IMR-90 (cell line): ENCODE results near the gene TXK. TPM values are rescaled to one million over a fixed set of nuclear protein-coding genes. Genes with fewer than 3 reads are reported as not detected.

Source experiments
- ATAC-seq: fragments of 200-7000 bp; cut with Tn5 transposase; 2 replicates; pipeline ENCODE4 v1.9.1; 2020; ENCODE audit warnings: low read depth, mild to moderate bottlenecking, moderate library complexity
- BruUV-seq: library from RNA; stranded (reverse); fragments of 400-500 nt; replicated peaks from 2 replicates; lab custom pipeline; 2021; lab: Mats Ljungman, UMichigan
- CTCF ChIA-PET: fragments of 300-600 bp; formaldehyde crosslinking; extraction: SDS; loops from one replicate; lab custom pipeline; 2021; ENCODE audit warnings: antibody characterized with exemption; lab: Yijun Ruan, JAX
- POLR2A ChIA-PET: fragments of 300-600 bp; sonication (Branson Sonifier 250); formaldehyde crosslinking; loops from one replicate; lab custom pipeline; 2022; ENCODE audit warnings: antibody characterized with exemption; ENCODE audit not compliant: unreplicated experiment; lab: Charles Lee
- DNase-seq: peaks from one replicate; pipeline ENCODE4 v3.0.0; 2013
- H2AFZ ChIP-seq: replicated peaks from 2 replicates; pipeline ENCODE3; 2013; ENCODE audit warnings: low read length, mild to moderate bottlenecking; ENCODE audit not compliant: poor library complexity
- H2AK5ac ChIP-seq: 2 replicates; pipeline ENCODE4 v1.6.1; 2013; ENCODE audit warnings: low read depth, low read length, inconsistent platforms
- H2AK9ac ChIP-seq: replicated peaks from 2 replicates; pipeline ENCODE3; 2013; ENCODE audit warnings: mild to moderate bottlenecking, low read depth, low read length, moderate library complexity; ENCODE audit not compliant: poor library complexity
- H2BK120ac ChIP-seq: 2 replicates; pipeline ENCODE4 v1.6.1; 2013; ENCODE audit warnings: low read depth, low read length, inconsistent platforms
- H2BK15ac ChIP-seq: 3 replicates; pipeline ENCODE4 v1.6.1; 2013; ENCODE audit warnings: low read depth, low read length, inconsistent platforms
- H2BK20ac ChIP-seq: 2 replicates; pipeline ENCODE4 v1.6.1; 2013; ENCODE audit warnings: low read depth, mild to moderate bottlenecking, inconsistent platforms, low read length, moderate library complexity
- H2BK5ac ChIP-seq: 2 replicates; pipeline ENCODE4 v1.6.1; 2013; ENCODE audit warnings: mild to moderate bottlenecking, low read depth, low read length, inconsistent platforms; ENCODE audit not compliant: poor library complexity, severe bottlenecking
- H3K14ac ChIP-seq: replicated peaks from 2 replicates; pipeline ENCODE4 v1.6.1; 2013; ENCODE audit warnings: low read depth, low read length, inconsistent platforms
- H3K18ac ChIP-seq: 2 replicates; pipeline ENCODE4 v1.6.1; 2013; ENCODE audit warnings: low read depth, low read length, control low read depth
- H3K23ac ChIP-seq: 2 replicates; pipeline ENCODE4 v1.6.1; 2013; ENCODE audit warnings: low read depth, low read length, inconsistent platforms
- H3K27ac ChIP-seq: 2 replicates; pipeline ENCODE4 v1.5.1; 2013; ENCODE audit warnings: mild to moderate bottlenecking, control low read depth, low read length; ENCODE audit not compliant: insufficient read depth
- H3K27me3 ChIP-seq: 2 replicates; pipeline ENCODE4 v1.6.1; 2013; ENCODE audit warnings: low read length; ENCODE audit not compliant: control insufficient read depth, insufficient read depth
- H3K36me3 ChIP-seq: 2 replicates; pipeline ENCODE4 v1.6.1; 2013; ENCODE audit warnings: low read length, mixed read lengths; ENCODE audit not compliant: control insufficient read depth, insufficient read depth
- H3K4ac ChIP-seq: 2 replicates; pipeline ENCODE4 v1.6.1; 2013; ENCODE audit warnings: low read depth, low read length, inconsistent platforms
- H3K4me1 ChIP-seq: 2 replicates; pipeline ENCODE4 v1.6.1; 2013; ENCODE audit warnings: low read length, mixed read lengths; ENCODE audit not compliant: control insufficient read depth, insufficient read depth
- H3K4me2 ChIP-seq: 2 replicates; pipeline ENCODE4 v1.6.1; 2013; ENCODE audit warnings: low read depth, mild to moderate bottlenecking, control low read depth, low read length, moderate library complexity
- H3K4me3 ChIP-seq: 2 replicates; pipeline ENCODE4 v1.5.1; 2013; ENCODE audit warnings: low read depth, mild to moderate bottlenecking, control low read depth, low read length, moderate library complexity; ENCODE audit not compliant: insufficient read depth
- H3K56ac ChIP-seq: 2 replicates; pipeline ENCODE4 v1.6.1; 2013; ENCODE audit warnings: low read length, inconsistent platforms; ENCODE audit not compliant: insufficient read depth; ENCODE audit errors: extremely low read depth
- H3K79me1 ChIP-seq, 2 experiments: 2 replicates each; pipeline ENCODE4 v1.6.1; 2013; ENCODE audit warnings: low read length in 2 of 2, inconsistent platforms in 1 of 2, low read depth in 1 of 2
- H3K9ac ChIP-seq: 2 replicates; pipeline ENCODE4 v1.6.1; 2013; ENCODE audit warnings: low read depth, low read length, control low read depth
- H3K9me1 ChIP-seq: 2 replicates; pipeline ENCODE4 v1.6.1; 2013; ENCODE audit warnings: low read length, inconsistent platforms; ENCODE audit not compliant: insufficient read depth
- H3K9me3 ChIP-seq: 2 replicates; pipeline ENCODE4 v1.6.1; 2013; ENCODE audit warnings: low read length; ENCODE audit not compliant: control insufficient read depth, insufficient read depth
- H4K20me1 ChIP-seq: 2 replicates; pipeline ENCODE4 v1.6.1; 2013; ENCODE audit warnings: low read length, inconsistent platforms; ENCODE audit not compliant: insufficient read depth
- H4K5ac ChIP-seq: 2 replicates; pipeline ENCODE4 v1.6.1; 2013; ENCODE audit warnings: mild to moderate bottlenecking, low read depth, low read length, control low read depth
- H4K8ac ChIP-seq, 2 experiments: 2 replicates each; pipeline ENCODE4 v1.6.1; 2013; ENCODE audit warnings: low read depth in 2 of 2, low read length in 2 of 2, control low read depth in 1 of 2, inconsistent platforms in 1 of 2
- H4K91ac ChIP-seq: 2 replicates; pipeline ENCODE4 v1.6.1; 2013; ENCODE audit warnings: low read depth, low read length, inconsistent platforms; ENCODE audit not compliant: insufficient read depth
- RCOR1 ChIP-seq: IDR thresholded peaks from 2 replicates; pipeline ENCODE4 v1.6.1; 2012; ENCODE audit warnings: mild to moderate bottlenecking, low read length, improper control_type of control experiment; ENCODE audit not compliant: insufficient replicate concordance
- WGBS, 2 experiments: methylation state at CpG; one replicate each; pipeline versions ENCODE4 v1.1.5 to v1.1.7; 2013; ENCODE audit warnings: missing lambda C conversion rate in 2 of 2; ENCODE audit not compliant: insufficient read length in 1 of 2; ENCODE audit errors: extremely low coverage in 2 of 2; 5-methylcytosine and 5-hydroxymethylcytosine counted together
- dilution Hi-C: fragments of 300-500 bp; cut with HindIII; formaldehyde crosslinking; loops from one replicate; pipeline ENCODE4 v1.14.3; 2018; ENCODE audit warnings: low sequenced_read_pairs; ENCODE audit not compliant: unreplicated experiment
- in situ Hi-C: fragments of 300-500 bp; cut with MboI; formaldehyde crosslinking; loops from 3 replicates; pipeline ENCODE4 v1.14.3; 2019; ENCODE audit warnings: low sequenced_read_pairs, inconsistent platforms, mixed read lengths
- intact Hi-C: fragments of 100-400 bp; cut with micrococcal nuclease; formaldehyde crosslinking; loops from 2 replicates; pipeline ENCODE4 v1.10.0; 2022
- polyA plus RNA-seq, 3 experiments: library from polyadenylated mRNA; depleted of rRNA; stranded (reverse); fragments of >200 nt; gene quantifications; 2 replicates each; pipeline ENCODE4 v1.2.3, GENCODE V29; 2012; ENCODE audit warnings: low replicate concordance in 1 of 3
- total RNA-seq: library from RNA; depleted of rRNA; stranded (reverse); fragments of >200 nt; gene quantifications from 2 replicates; pipeline ENCODE4 v1.2.3, GENCODE V29; 2012

The TXK gene
- total and polyA plus RNA-seq, 2 of the 4 experiments (the other 2 are of a cell fraction): not detected

DNA sequence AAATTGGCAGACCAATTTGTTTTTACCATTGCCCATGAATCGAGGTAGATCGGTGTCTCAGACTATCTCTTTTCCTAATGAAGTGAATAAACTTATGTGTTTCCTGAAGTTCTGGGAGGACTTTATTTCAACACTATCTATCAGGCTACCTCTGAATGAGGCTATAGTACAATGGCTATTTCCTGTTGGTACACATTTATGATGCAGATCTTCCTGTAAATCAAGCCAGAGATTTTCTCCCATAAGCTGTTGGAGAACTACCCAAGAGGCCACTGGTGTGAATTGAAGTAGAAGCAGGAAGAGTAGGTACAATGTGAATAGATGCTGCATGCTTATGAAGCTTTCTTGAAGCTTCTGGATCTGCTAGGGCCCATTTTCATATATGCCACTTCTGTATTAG is 16.0 kb downstream of the TXK start:
- in situ Hi-C loops (no loop called here), dilution Hi-C loops (no loop called here), intact Hi-C loops (no loop called here)
- no peak for ATAC-seq
- Histone ChIP-seq H4K8ac (no peak overlapping the region), H2BK15ac (no peak overlapping the region), H3K18ac (no peak overlapping the region), H4K91ac (no peak overlapping the region), H4K5ac (no peak overlapping the region), H3K56ac (no peak overlapping the region), H3K4me1 (no peaks in the 10 kb centered on the region), H2BK5ac (no peak overlapping the region), H2BK120ac (no peak overlapping the region), H3K27ac (no peak overlapping the region), H2AK5ac (no peak overlapping the region), H2AK9ac (no peak overlapping the region), H3K79me1 (no peaks in the 10 kb centered on the region), H2BK20ac (no peak overlapping the region), H3K4me3 (no peak overlapping the region), H4K20me1 (no peaks in the 10 kb centered on the region), H3K4ac (no peak overlapping the region), H3K36me3 (no peaks in the 10 kb centered on the region), H3K14ac (no peak overlapping the region), H2AFZ (no peak overlapping the region), H3K9me1 (no peaks in the 10 kb centered on the region), H3K27me3 (peaks cover 6% of the 10 kb centered on the region), H3K9ac (no peak overlapping the region), H3K9me3 (no peaks in the 10 kb centered on the region), H3K4me2 (no peak overlapping the region), H3K23ac (no peak overlapping the region)
- no peak for TF ChIP-seq RCOR1
- POLR2A ChIA-PET: no interaction called here
- WGBS, 2 experiments: no CpG with 5 or more reads among the region's 2 CpGs
- no peak for DNase-seq
- BruUV-seq: no TSS peak
- CTCF ChIA-PET: interaction anchor here (1.2 kb wide), 2 partner anchors 9 kb away, joined by 3 to 4 read pairs; no protein-coding TSS in a partner anchor
